Motor neuron (in vitro differentiated cells): ENCODE results near the gene TRAPPC6A. TPM values are rescaled to one million over a fixed set of nuclear protein-coding genes. Genes with fewer than 3 reads are reported as not detected.

Experiments used
- total RNA-seq, 8 experiments: library from RNA; unstranded; fragments of 300-600 nt; gene quantifications; 2 replicates each; pipeline versions ENCODE4 v1.2.3 to v1.2.4, GENCODE V29; 2022

TRAPPC6A gene
- total RNA-seq, 8 experiments from 2014 or later: 16.9 to 40.8 (median 29.1) TPM

Other genes starting within 250 kb of the TRAPPC6A start
- gene APOC4, start 236.0 kb downstream of the TRAPPC6A start, total RNA-seq: not detected
- gene APOC2, start 232.2 kb downstream of the TRAPPC6A start, total RNA-seq: 1 to 10 TPM in 1 of 8 experiments, under 1 TPM in 2, not detected in 5; 0.49 to 1.0 (median 0.56) TPM
- gene CLPTM1, start 222.9 kb downstream of the TRAPPC6A start, total RNA-seq: 10 to 100 TPM; 37.2 to 81.3 (median 59.5) TPM
- 10 to 100 TPM in 2 of 8 experiments, 1 to 10 TPM in 6; 1.7 to 15.4 (median 5.4) TPM for gene RELB, start 176.8 kb downstream of the TRAPPC6A start, total RNA-seq
- gene CLASRP, start 139.2 kb downstream of the TRAPPC6A start, total RNA-seq: 10 to 100 TPM; 22.2 to 82.6 (median 34.6) TPM
- 1 to 10 TPM in 3 of 8 experiments, under 1 TPM in 5; 0.46 to 1.9 (median 0.85) TPM for gene ZNF296, start 101.8 kb downstream of the TRAPPC6A start, total RNA-seq
- 10 to 100 TPM; 15.5 to 33.8 (median 20.5) TPM for gene GEMIN7, start 99.0 kb downstream of the TRAPPC6A start, total RNA-seq
- gene PPP1R37, start 85.1 kb downstream of the TRAPPC6A start, total RNA-seq: 10 to 100 TPM; 18.2 to 37.0 (median 22.6) TPM
- gene NKPD1, start 17.3 kb downstream of the TRAPPC6A start, total RNA-seq: 1 to 10 TPM in 2 of 8 experiments, under 1 TPM in 6; 0.49 to 1.4 (median 0.63) TPM
- 1 to 10 TPM; 3.2 to 8.0 (median 5.4) TPM for gene BLOC1S3, start 547 bp upstream of the TRAPPC6A start, total RNA-seq
- gene EXOC3L2, start 67.2 kb upstream of the TRAPPC6A start, total RNA-seq: under 1 TPM in 7 of 8 experiments, not detected in 1; 0.04 to 0.51 (median 0.24) TPM
- 10 to 100 TPM in 7 of 8 experiments, 1 to 10 TPM in 1; 9.1 to 40.6 (median 14.8) TPM for gene MARK4, start 73.0 kb upstream of the TRAPPC6A start, total RNA-seq
- gene CKM, start 144.6 kb upstream of the TRAPPC6A start, total RNA-seq: under 1 TPM in 5 of 8 experiments, not detected in 3; 0.11 to 0.50 (median 0.28) TPM
- 1 to 10 TPM in 1 of 8 experiments, under 1 TPM in 6, not detected in 1; 0.16 to 1.9 (median 0.42) TPM for gene KLC3, start 162.5 kb upstream of the TRAPPC6A start, total RNA-seq
- 10 to 100 TPM; 12.3 to 49.2 (median 22.2) TPM for gene ERCC2, start 192.3 kb upstream of the TRAPPC6A start, total RNA-seq
- 1 to 10 TPM in 5 of 8 experiments, under 1 TPM in 3; 0.67 to 4.2 (median 1.5) TPM for gene PPP1R13L, start 226.8 kb upstream of the TRAPPC6A start, total RNA-seq
- 10 to 100 TPM in 1 of 8 experiments, 1 to 10 TPM in 7; 2.7 to 10.7 (median 5.2) TPM for gene POLR1G, start 228.4 kb upstream of the TRAPPC6A start, total RNA-seq
- 10 to 100 TPM; 38.4 to 82.0 (median 71.5) TPM for gene ERCC1, start 245.7 kb upstream of the TRAPPC6A start, total RNA-seq